NOMO-1 treated with dmso at 0.1 percent for 144 hours (cell line): ENCODE results near the gene PLCH1.

ENCODE experiments used
- DNase-seq: peaks from one replicate; lab custom pipeline; 2025; ENCODE audit not compliant: unreplicated experiment; lab: John Stamatoyannopoulos, UW

Gene PLCH1

GRCh38 chr3:155390351-155390750 lies 354.5 kb downstream of the PLCH1 start:
- DNase-seq: no peak

- no peak for DNase-seq
These were observed 356.5 kb downstream of the PLCH1 start for GRCh38 chr3:155388417-155388816.

DNA sequence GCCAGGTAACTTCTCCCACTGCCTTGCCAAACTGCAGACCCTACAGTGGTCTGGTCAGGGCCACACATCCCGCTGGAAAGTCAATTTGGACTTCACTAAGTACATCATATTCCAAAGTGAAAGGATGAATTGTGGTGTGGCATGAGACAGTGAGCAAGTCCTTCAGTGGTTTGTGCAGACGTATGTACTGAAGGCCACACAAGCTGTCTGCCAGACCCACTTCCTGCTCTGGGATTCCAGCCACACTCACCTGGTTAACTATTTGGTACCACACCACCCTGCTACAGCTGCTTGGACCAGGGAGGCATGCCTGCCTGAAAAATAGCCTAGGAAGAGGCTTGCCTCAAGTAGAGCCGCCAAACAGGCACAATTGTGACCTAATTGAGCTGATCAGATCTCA lies 357.3 kb downstream of the PLCH1 start:
- DNase-seq: no peak

- no peak for DNase-seq
These were observed 358.0 kb downstream of the PLCH1 start for GRCh38 chr3:155386919-155387318.

DNA sequence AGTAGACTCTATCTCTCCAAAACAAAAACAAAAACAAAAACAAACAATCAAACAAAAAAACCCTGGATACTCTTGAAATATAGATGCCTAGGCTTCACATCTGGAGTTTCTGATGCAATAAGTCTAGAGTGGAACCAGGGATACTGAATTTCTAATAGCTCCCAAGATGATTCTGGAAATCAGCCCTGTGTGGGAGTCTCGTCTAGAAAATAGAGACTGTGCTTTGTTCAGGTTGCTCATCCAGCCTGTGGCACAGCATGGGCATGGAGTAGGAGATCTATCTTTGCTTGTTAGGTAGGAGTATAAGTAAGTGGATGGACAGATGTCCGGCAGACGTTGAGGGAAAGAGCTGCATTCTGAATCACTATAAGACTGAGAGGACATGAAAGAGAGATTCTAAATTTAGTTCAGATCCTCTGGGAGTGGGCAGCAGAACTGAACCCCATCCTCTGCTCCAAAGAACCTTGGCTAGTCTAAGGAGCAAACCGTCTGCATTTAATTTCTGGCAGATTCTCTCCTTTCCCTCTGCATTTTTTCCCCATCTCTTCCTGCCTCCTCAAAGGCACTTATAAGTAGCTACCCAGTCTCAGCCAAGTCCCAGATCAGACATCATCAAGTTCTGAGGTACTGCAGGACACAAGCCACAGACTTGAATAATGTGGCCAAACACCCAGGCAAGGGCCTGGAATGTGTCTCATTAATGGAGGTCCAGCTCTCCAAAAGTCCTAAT lies 358.8 kb downstream of the PLCH1 start:
- DNase-seq: no peak

GRCh38 chr3:155382396-155383042 lies 362.4 kb downstream of the PLCH1 start:
- no peak for DNase-seq

DNA sequence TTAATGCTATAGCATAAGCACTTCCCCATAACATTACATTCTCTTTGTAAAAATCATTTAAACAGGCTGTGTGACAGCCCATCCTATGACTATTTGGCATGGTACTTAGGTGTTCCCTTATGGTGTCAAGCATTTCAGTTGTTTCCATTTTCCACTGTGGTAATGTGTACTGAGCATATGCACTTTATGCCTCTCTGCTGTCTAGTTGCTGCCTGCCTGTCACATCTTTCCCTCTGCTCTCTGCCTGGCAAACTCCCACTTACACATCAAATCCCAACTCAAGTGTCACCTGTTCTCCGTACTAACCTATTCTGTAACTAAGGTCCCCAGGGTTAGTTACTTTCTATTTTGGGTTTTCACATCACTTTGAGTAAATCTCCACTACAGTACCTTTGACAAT lies 367.0 kb downstream of the PLCH1 start:
- DNase-seq: no peak

- DNase-seq: no peak
These were observed 367.8 kb downstream of the PLCH1 start for GRCh38 chr3:155377071-155377470.

- no peak for DNase-seq
These were observed 372.6 kb downstream of the PLCH1 start for GRCh38 chr3:155372281-155372680.

DNA sequence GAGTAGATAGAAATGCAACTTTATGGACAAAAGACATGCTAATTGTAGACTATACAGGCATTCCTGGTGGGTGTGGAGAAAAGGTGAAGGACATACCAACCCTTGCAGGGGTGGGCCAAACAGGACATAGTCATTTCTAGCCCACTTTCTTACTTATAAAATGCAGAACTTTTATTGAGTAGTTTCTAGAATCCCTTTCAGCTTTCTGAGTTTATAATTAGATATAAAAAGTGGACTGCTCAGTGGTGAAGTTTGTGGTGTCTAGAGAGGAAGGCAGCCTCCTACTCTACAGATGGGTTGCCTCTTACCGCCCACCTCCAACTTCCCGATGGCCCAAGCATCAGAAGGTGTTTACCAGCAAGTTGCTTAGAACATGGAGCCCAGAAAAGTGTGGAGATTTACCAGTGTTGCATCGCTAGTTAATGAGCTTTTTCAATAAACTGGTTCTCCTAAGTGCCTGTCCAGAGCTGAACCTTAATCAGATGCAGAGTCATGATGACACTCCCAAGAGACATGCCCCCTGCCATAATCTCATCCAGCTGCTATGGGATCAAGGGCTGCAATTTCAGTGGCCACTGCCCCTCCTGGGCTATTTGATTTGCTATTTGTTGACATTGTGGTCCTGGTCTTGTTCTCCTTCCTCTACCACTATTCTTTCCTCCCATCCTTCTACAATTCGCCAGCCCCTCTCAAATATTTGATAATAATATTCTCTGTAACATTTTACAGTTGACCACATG lies 373.9 kb downstream of the PLCH1 start:
- no peak for DNase-seq

- no peak for DNase-seq
These were observed 374.7 kb downstream of the PLCH1 start for GRCh38 chr3:155370198-155370597.

DNA sequence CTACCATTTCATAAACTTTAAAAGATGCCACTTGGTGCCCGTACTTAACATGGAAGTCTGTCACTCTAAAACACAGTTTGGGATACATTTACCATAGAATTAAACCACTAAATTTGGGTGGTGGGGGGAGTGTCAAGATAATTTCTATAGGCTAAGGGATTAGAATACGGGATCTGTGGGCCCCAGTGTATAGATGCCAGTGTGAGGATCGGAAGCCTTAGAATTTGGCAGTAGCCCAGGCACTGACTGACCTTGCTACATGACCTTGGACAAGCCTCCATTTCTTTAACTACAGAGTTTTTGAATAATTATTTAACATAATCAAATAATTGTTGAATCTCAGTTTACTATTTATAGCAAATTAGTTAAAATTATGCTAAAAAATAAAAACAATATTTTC lies 375.1 kb downstream of the PLCH1 start:
- no peak for DNase-seq

GRCh38 chr3:155369244-155369643 lies 375.6 kb downstream of the PLCH1 start:
- no peak for DNase-seq

- no peak for DNase-seq
These were observed 376.1 kb downstream of the PLCH1 start for GRCh38 chr3:155368786-155369185.

DNA sequence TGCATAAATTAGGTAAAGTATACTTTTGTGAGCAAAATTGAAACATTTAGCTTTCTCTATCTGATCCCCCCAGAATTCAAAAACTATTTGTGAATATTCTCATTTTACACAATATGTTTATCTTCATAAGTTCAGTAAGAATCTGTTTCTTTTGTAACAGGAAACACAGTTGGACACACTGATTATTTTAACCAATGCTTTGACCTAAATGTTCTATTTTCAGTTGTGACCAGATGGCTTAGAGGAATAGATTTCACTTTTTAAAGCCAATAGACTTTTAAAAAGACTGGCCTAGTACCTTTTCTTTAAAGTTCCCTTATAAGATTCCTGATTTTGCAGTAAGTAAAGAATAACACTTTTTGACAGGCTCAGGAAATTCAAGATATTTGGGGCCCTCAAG lies 377.4 kb downstream of the PLCH1 start:
- DNase-seq: no peak

DNA sequence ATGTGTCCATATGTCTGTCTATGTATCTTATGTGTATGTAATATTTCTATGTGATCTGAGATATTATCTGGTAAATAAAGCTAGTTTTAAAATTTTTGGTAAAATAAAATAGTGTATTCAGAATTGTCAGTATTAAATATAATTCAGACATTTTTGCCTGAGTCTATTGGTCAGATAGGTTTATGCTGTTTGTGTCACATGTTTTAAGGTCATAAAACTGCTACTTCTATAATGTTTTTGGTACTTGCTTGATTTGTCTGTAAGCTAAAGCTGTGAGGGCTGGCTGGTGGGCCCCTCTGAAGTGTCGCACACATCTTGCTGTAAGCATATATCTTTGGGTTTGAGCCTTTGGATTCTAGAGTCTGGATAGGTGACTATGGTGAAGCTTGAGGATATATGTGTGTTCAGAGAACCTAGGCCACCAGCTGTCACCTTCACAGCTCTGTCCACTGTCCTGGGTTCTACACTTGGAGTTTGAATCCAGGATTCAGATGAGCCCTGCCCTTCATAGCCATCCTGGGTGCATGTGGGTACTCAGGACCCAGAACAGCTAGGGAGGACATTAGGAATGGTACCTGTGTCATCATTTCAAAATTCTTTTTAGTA lies 379.6 kb downstream of the PLCH1 start:
- no peak for DNase-seq

- no peak for DNase-seq
These were observed 380.4 kb downstream of the PLCH1 start for GRCh38 chr3:155364492-155364891.

DNA sequence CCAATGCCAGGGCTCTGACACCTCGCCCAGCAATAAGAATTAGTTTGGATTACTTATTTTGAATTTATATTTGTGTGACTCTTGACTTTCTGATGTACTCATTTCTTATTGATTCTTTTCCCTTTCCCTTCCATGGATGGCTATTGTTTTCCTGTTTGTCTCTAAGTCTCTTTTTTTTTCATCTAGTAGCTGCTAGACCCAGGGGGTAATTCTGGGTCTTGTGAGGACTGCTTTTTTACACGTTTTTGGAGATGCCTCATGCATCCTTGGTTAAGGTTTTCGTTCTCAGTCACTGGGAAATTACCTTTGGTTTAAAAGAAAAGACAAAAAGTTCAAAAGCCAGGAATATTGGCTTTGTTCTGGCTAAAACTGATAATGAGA lies 381.2 kb downstream of the PLCH1 start:
- DNase-seq: no peak

GRCh38 chr3:155362808-155363689 lies 381.8 kb downstream of the PLCH1 start:
- peak; percentile 76 for DNase-seq

DNA sequence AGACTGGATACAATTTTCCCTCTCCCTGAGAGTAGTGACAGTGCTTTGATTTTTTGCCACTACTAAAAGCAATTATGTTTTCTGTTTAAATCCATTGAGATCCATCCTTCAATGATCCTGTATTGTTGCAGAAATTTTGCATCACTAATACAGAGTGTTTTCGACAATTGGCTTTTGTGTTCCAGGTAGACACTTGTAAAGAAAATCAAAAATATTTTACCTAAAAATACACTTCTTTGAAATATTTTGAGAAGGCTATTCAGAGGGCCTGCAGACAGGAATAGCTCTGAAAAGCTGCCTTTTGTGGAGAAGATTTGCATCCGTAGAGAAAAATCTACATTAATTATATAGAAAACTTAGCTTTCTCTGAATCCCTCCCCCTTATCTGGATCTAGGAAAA lies 384.6 kb downstream of the PLCH1 start:
- DNase-seq: no peak
